Activated CD8-positive, alpha-beta memory T cell treated with anti-CD3 and anti-CD28 coated beads for 1 hour (primary cell): ENCODE data around the gene PGLYRP4.
"Not testable (repeated sequence)": the region's sequence is repeated elsewhere in the genome, so short reads cannot be mapped to it uniquely, and the experiment has no call there.

Source experiments
- DNase-seq, 2 donors: peaks; one replicate each; pipeline ENCODE4 v3.0.0-alpha.2; 2020; ENCODE audit warnings: low read depth in 1 of 2; ENCODE audit errors: extremely low read depth in 1 of 2

The PGLYRP4 gene

DNA sequence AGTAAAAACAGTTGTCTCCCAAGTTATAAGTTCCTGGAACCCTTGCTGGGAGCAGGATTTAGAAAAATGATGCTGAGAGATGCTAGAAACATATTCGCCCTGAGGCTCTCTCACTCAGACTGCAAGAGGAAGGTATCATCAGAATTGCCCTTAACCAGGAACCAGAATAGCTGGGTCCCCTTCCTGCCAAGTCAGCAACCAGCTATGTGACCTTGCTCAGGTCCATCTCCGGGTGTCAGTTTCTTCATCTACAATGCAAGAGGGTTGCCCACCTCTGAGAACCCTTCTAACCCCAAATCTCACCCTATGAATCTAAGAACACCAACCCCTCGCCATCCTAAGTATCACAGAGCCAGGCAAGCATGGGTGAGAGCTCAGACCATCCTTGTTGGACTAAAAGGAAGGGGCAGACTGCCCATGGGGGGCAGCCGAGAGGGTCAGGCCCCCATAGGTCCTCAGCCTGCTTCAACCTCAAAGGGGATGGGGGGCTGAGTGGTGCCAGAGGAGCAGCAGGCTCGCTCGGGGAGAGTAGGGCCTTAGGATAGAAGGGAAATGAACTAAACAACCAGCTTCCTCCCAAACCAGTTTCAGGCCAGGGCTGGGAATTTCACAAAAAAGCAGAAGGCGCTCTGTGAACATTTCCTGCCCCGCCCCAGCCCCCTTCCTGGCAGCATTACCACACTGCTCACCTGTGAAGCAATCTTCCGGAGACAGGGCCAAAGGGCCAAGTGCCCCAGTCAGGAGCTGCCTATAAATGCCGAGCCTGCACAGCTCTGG, 8.6 kb upstream of the PGLYRP4 start:
- no peak for DNase-seq

GRCh38 chr1:153356392-153357075, 7.9 kb upstream of the PGLYRP4 start:
- DNase-seq: no peak

DNA sequence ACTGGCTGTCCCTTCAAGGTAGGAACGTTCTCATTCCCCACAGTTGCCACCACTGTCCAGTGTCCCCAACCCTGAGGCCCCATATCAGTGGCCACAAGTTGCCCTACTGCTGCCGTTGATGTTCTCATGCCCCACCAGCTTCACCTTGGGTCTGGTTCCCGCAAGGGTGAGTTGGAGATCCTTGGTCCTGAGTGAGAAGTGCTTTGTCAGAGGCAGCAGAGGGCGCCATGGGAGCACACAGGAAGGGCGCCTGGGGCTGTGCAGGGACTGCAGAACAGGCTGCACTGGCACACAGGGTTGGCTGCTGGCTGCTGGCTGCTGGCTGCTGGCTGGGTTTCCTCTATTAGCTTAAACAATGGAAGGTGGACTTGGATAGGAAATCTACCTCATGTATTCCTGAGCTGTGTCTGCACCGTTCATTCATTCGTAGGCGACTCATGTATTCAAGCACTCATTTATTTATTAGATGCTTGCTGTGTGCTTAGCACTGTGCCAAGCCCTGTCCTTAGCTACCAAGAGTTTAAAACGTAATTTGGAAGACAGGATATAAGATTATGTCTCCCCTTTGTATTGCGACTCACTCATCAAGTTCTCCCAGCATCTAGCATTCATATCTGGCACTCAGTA, 6.9 kb upstream of the PGLYRP4 start:
- no peak for DNase-seq

DNA sequence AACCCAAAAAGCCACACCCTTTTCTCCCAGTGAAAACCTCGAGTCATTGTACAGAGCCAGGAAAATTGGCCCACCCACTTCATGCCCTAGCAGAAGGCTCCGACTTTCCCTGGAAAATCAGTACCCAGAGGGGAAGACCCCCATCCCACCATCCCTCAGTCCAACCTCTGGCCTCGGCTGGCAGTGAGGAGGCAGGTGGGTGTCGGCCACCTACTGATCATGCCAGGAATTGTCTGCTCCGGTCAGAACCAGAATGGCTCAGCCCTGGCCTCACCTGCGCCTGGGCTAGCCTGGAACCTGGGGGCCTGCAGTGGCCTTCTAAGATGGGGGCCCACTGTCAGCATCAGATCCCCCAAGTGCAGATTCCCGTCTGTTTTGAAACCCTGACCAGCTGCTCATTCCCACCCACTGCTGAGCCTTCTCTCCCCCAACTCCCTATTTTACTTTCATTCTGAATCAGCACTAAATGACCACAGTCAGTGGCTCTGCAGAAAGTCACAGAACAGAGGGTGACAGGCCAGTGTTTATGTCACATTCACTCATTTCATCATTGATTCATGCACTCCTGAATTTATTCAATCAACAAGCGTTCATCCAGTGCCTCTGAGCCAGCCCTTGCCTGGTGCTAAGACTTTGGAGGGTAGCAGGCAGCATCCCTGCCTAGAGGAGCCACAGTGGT, 6.0 kb upstream of the PGLYRP4 start:
- DNase-seq: no peak

DNA sequence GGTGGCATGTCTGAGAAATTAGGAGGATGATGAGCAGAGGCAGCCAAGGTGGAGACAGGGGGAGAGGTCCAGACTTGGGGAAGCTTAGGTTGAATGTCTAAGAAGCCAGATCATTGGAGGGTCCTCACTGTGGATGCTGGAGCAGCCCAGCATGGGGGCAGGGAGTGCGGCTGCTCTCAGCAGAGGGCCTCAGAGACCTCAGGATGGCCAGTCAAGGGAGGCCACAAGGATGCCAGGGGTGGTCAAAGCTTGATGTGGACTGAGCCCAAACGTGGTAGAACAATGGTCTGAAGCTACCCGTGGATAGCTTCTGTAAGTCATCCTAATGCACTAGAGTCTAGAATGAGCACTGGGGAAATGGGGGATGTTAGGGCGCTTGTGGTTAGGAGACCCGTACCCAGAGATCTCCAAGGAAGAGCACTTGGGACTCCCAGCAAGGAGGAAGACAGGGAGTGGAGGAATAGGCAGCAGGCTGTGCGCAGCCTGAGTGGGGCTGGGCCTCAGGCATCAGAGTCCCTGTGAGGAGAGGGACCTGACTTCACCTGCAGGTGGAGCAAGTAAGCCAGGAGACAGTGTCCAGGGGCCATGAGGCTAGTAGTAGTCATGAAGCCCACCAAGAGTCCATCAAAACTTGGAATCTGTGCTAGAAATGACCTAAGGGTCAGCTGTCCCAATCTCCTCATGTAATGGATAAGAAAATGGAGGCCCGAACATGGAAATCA, 4.7 kb upstream of the PGLYRP4 start:
- no peak for DNase-seq

DNA sequence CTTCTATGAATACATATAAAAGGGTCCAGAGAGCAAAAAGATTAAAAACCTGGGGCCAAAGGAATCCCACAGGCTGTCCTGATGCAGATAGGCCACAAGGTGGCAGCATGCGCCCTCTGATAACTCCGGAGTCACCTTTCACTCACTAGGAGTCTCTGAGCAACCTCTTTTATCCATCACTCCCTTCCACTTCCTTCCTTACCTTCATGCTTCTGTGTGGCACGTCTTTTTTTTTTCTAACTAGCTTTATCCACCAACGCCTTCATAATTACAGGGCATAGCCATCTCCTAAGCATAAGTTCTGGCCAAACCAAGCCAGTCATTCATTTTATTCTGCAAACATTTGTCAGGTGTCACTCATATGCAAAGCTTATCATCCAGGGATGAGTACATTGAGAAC, 3.9 kb upstream of the PGLYRP4 start:
- DNase-seq: peak; percentile 12 to 41

DNA sequence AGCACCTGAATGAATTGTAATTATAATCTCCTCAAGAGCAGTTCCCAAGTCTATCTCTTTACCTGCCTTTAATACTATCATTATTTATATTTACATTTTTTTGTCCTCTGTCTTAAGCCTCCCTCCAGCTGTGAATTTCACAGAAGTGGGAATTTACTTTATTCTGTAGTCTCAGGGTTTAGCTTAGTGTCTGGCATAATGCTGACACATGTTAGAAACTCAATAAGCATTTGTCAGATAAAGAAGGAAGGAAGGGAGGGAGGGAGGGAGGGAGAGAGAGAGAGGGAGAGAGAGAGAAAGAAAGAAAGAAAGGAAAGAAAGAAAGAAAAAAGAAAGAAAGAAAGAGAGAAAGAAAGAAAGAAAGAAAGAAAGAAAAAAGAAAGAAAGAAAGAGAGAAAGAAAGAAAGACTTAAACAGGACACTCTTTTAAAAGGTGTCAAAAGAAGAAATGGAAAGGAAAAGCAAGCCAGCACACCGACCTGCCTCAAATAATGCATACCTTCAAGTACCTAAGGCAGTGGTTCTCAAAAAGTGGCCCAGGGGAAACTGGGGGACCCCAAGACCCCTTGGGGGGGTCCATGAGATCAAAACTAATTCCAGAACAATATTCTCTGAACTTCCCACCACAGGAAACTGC, 1.8 kb upstream of the PGLYRP4 start:
- no peak for DNase-seq

- DNase-seq: no peak
Observed at GRCh38 chr1:153349363-153350320, 1.0 kb upstream of the PGLYRP4 start.

DNA sequence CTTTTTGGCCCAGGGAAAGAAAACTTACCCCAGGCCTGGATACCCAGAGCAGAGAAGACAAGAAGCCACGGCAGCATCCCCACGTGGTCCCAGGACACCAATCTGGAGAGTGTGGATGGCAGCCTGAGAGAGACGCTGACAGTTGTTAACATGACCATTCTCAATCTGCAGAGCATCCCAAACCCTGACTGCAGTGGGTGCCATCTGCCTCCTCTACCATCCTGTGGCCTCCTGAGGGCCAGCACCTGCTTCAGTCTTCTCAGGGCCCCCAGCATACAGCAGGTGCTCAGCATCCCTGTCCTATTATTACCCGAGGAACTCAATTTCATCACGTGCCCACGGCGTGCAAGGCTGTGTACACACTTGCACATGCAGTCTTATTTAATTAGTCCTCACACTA, 785 bp downstream of the PGLYRP4 start:
- no peak for DNase-seq

DNA sequence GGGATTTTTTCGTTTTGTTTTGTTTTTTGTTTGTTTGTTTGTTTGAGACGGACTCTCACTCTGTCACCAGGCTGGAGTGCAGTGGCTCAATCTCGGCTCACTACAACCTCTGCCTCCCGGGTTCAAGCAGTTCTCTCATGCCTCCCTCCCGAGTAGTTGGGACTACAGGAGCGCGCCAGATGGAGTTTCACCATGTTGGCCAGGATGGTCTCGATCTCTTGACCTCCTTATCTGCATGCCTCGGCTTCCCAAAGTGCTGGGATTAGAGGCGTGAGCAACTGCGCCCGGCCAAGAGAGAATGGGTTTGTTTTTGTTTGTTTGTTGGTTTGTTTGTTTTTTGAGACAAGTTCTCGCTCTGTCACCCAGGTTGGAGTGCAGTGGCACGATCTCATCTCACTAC, 1.6 kb downstream of the PGLYRP4 start:
- DNase-seq: not testable (repeated sequence)

GRCh38 chr1:153346077-153346723, 2.4 kb downstream of the PGLYRP4 start:
- DNase-seq: no peak

DNA sequence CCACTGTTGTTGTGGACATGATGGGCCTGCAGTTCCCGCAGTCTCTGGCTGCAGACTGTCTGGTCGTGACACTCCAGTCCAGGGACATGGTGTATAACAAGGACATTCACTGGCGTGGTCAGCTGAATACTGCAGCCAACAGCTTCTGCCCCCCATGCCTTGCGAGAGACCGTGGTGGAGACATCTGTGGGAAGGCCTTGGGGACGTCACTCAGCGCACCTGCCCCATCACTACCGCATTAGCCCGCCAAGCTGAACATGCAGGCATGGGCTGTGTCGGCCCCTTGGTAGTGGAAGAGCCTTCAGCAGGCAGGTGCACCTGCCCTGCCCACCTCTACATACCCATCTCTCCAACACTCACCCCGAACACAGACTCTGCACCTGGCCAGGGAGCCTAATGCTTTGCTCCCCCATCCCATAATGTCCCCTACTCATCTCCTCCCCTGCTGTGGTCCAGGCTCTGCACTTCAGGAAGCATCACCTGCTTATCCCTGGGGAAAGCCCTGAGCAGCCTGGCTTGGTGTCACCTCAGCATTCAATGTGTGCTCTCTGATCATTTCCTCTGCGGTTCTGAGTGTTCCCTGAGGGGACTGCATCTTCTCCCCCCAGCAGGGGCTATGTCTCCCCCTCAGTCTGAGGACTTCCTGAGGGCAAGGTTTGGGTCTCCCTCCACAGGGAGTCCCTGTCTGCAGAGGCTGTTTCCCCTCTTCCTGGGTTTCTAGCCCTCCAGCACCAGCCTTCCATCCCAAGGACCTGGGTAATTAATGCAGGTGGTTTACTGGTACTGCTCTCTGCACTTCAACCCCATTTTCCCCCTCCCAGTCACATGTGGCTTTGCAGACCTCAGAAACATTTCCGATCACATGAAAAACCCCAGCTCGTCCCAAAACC, 3.2 kb downstream of the PGLYRP4 start:
- DNase-seq: no peak

- DNase-seq: no peak
Observed at GRCh38 chr1:153344718-153345025, 4.0 kb downstream of the PGLYRP4 start.

GRCh38 chr1:153343811-153344717, 4.6 kb downstream of the PGLYRP4 start:
- no peak for DNase-seq

DNA sequence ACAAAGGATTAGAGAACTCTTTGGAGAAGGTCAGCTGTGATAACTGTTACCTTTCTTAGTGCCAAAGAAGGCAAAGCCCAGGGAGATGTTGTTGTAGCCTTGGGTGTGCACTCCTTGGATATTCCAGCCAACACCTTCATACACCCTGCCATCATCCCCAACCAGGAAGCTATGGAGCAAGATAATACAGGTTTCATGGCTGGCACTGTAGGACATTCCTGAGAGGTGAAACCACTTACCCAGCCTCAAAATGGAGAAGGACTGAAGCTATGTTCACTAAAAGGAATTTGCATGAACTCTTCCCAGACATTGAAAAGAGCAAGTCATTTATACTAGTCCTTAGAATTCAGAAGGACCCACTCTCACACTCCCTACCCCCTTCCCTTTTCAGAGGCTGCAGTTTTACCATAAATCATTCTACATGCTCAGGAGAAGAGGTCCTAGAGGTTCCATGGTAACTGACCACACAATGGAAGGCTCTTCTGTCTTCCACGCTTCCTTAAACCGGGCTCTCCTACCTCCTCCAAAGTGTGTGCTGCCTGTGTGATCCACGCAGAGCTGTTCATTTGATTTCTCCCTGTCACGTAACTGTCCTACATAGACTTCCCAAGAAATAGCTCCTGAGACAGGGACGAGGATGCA, 5.5 kb downstream of the PGLYRP4 start:
- DNase-seq: no peak

GRCh38 chr1:153342178-153342577, 6.5 kb downstream of the PGLYRP4 start:
- no peak for DNase-seq
